ENCODE data around the gene LPXN. TPM values are rescaled to one million over a fixed set of nuclear protein-coding genes. Genes with fewer than 3 reads are reported as not detected.

LPXN gene
- total RNA-seq = 100 to 1,000 TPM in 1 of 3 donors, 10 to 100 TPM in 2; 81.0 to 123 (median 92.5) TPM
- 88.7 TPM for total RNA-seq (2013)

DNA sequence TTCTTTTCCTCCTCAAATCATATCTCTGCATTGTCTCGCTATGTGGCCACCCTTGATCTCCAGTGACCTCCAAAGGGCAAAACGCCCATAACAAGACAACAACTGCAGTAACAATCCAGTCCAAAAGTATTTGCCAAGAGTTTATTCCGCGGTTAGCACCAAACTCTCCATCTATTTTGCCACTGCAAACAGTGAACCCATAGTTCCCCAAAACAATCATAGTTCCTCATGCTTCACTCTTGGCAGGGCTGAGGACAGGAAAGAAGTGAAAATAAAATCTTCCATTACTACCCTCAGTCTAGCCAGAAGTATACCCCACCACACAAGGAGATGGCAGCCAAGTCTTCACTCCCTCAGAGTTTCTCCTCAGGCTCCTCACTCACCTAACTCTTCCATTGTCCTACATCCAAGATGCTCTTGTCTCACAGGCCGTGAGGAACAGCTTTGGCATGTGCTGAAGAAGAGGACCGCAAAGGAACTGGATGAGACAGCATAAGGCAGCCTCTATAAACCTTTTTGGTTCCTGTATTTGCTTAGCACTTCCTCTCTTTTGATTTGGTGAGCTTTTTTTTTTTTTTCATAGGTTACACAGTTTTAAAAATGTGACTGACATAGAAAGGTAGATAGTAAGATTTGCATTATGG is at the start of gene LPXN:
Gene LPXN (minus strand): TSS at position 480 of the 644 bp plus-strand sequence. CDS start 84 bp downstream, at position 396.
- WGBS (ENCODE audit: insufficient coverage) = 2% methylated on average over 6 of the region's 6 CpGs
- Histone ChIP-seq H3K4me1 (ENCODE audit: control insufficient read depth, insufficient read depth, low read length) (peaks cover 35% of the 10 kb centered on the region), H3K27me3 (ENCODE audit: control insufficient read depth, insufficient read depth, low read length) (no peaks in the 10 kb centered on the region), H3K36me3 (ENCODE audit: control insufficient read depth, insufficient read depth, low read length) (peaks cover 2% of the 10 kb centered on the region), H3K4me3 (ENCODE audit: low read length) (peak within 1 kb of the TSS; percentile 57), H3K9me3 (ENCODE audit: control insufficient read depth, insufficient read depth, low read length) (no peaks in the 10 kb centered on the region), H3K27ac (ENCODE audit: low read length) (peak within 1 kb of the TSS; percentile 99)
- Mint-ChIP-seq H3K27ac (peak within 1 kb of the TSS; percentile 99 to 100), H3K9me3 (no peaks in the 10 kb centered on the region), H3K4me3 (peak within 1 kb of the TSS; percentile 91), H3K27me3 (ENCODE audit: low read depth in 2 of 2) (peaks cover 0 to 3% of the 10 kb centered on the region in 2 donors), H3K4me1 (peaks cover 79 to 81% of the 10 kb centered on the region in 2 donors), H3K36me3 (peaks cover 2% of the 10 kb centered on the region)
- intact Hi-C loops (cut with micrococcal nuclease) = loop anchor here (5.0 to 10.0 kb wide), 2 partner anchors 781 to 1008 kb away; partner anchors contain the start of gene UBE2L6
- TF ChIP-seq, protein P1, sequence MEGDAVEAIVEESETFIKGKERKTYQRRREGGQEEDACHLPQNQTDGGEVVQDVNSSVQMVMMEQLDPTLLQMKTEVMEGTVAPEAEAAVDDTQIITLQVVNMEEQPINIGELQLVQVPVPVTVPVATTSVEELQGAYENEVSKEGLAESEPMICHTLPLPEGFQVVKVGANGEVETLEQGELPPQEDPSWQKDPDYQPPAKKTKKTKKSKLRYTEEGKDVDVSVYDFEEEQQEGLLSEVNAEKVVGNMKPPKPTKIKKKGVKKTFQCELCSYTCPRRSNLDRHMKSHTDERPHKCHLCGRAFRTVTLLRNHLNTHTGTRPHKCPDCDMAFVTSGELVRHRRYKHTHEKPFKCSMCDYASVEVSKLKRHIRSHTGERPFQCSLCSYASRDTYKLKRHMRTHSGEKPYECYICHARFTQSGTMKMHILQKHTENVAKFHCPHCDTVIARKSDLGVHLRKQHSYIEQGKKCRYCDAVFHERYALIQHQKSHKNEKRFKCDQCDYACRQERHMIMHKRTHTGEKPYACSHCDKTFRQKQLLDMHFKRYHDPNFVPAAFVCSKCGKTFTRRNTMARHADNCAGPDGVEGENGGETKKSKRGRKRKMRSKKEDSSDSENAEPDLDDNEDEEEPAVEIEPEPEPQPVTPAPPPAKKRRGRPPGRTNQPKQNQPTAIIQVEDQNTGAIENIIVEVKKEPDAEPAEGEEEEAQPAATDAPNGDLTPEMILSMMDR (IDR thresholded peaks at IDR 0.05) = no peak
- DNase-seq (peak; percentile 48 to 82), ATAC-seq (no peak)

DNA sequence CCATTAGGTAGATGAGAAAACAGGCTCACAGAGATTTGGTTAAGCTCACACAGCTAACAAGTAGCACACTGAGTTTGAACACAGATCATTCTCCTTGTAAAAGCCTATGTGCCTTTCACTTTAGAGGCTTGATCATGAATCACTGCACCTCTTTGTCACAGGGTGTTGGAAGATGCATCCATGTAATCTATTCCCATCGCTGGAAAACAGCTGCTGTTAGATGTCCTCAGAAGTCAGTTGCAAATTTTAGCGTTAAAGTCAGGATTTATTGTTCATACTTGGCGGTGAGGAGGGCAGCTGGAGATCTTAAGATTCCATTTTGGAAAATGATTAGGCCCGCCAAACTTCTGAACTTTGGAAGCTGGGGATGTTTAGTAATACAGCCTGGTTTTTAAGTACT is 49.4 kb upstream of the LPXN start:
- peaks cover 0 to 5% of the 10 kb centered on the region in 2 donors for H3K4me1 Mint-ChIP-seq
- Histone ChIP-seq H3K4me3 (ENCODE audit: low read length) (no peak overlapping the region), H3K27me3 (ENCODE audit: control insufficient read depth, insufficient read depth, low read length) (no peaks in the 10 kb centered on the region), H3K4me1 (ENCODE audit: control insufficient read depth, insufficient read depth, low read length) (no peaks in the 10 kb centered on the region), H3K36me3 (ENCODE audit: control insufficient read depth, insufficient read depth, low read length) (peaks cover 33% of the 10 kb centered on the region), H3K27ac (ENCODE audit: low read length) (no peak overlapping the region), H3K9me3 (ENCODE audit: control insufficient read depth, insufficient read depth, low read length) (no peaks in the 10 kb centered on the region)
- no peak overlapping the region for H3K4me3 Mint-ChIP-seq
- DNase-seq (no peak), ATAC-seq (no peak)
- intact Hi-C loops (cut with micrococcal nuclease) = no loop called here
- WGBS (ENCODE audit: insufficient coverage) = over 99% methylated on average over 4 of the region's 4 CpGs
- no peak overlapping the region for H3K27ac Mint-ChIP-seq
- TF ChIP-seq, protein P1 (IDR thresholded peaks at IDR 0.05) = no peak
- H3K27me3 Mint-ChIP-seq (ENCODE audit: low read depth in 2 of 2) = no peaks in the 10 kb centered on the region
- peaks cover 17% of the 10 kb centered on the region for H3K36me3 Mint-ChIP-seq
- no peaks in the 10 kb centered on the region for H3K9me3 Mint-ChIP-seq

DNA sequence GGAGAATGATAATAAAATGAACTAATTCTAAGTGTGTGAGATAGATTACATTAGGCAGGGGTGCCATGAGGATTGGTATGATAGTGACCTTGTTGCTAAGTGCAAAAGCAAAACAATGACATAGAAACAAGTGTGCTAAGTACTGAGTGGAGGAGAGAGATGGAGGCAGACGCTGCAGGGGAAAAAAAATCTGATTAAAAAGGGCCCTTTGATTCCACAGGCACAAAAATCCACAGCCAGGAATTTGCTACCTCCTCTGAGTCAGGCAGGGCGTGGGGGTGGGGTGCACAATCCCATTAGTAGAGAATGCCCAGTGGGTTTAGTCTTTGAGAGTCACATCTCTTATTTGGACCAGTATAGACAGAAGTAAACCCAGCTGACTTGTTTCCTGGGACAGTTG is 46.7 kb upstream of the LPXN start, which contains the start of gene CNTF:
Gene CNTF (plus strand): TSS at position 322 of the 400 bp plus-strand sequence. CDS start 88 bp downstream, outside the sequence.
- Mint-ChIP-seq H3K4me3 (no peak within 1 kb of the TSS), H3K36me3 (peaks cover 43% of the 10 kb centered on the region), H3K27me3 (ENCODE audit: low read depth in 2 of 2) (no peaks in the 10 kb centered on the region), H3K27ac (peak within 1 kb of the TSS; percentile 37 to 39), H3K9me3 (no peaks in the 10 kb centered on the region), H3K4me1 (peaks cover 8 to 11% of the 10 kb centered on the region in 2 donors)
- H3K4me3 ChIP-seq (ENCODE audit: low read length) = no peak within 1 kb of the TSS
- DNase-seq = no peak
- H3K9me3 ChIP-seq (ENCODE audit: control insufficient read depth, insufficient read depth, low read length) = no peaks in the 10 kb centered on the region
- TF ChIP-seq, protein P1 (IDR thresholded peaks at IDR 0.05) = no peak
- H3K27me3 ChIP-seq (ENCODE audit: control insufficient read depth, insufficient read depth, low read length) = no peaks in the 10 kb centered on the region
- intact Hi-C loops (cut with micrococcal nuclease) = no loop called here
- ATAC-seq = no peak
- 89% methylated on average over 2 of the region's 2 CpGs for WGBS (ENCODE audit: insufficient coverage)
- H3K27ac ChIP-seq (ENCODE audit: low read length) = no peak within 1 kb of the TSS
- peaks cover 59% of the 10 kb centered on the region for H3K36me3 ChIP-seq (ENCODE audit: control insufficient read depth, insufficient read depth, low read length)
- H3K4me1 ChIP-seq (ENCODE audit: control insufficient read depth, insufficient read depth, low read length) = no peaks in the 10 kb centered on the region

Measured in natural killer cell (primary cell).